Measurements from ENCODE around the gene PDZD2. TPM values are rescaled to one million over a fixed set of nuclear protein-coding genes. Genes with fewer than 3 reads are reported as not detected.

Gene PDZD2
- total and polyA plus RNA-seq, 2 donors (not counting 3 experiments of a cell fraction or from before 2014, with no cell fraction given): 0.66 to 6.9 TPM

DNA sequence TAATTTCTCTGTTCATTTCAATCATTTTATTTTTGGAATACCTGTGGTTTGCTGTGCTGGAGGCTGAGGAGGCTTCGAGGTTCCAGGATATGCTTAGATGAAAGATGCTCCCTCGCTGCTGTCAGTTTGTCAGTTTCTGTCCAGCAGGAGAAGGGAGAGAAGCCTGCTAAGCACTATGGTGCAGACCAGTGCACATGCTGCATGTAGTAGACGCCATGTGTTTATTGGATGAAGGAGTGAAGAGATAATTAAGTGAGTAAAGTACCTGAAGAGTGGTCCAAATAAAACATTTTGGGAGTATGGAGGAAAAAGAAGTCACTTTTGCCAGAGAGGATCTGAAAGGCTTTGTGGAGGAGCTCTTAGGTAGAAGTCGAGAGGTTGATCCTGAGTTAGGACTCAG, 2.1 kb downstream of the PDZD2 start:
- no peaks in the 10 kb centered on the region for H3K9me3 ChIP-seq (replicated peaks; ENCODE audit: control insufficient read depth, insufficient read depth, low read length)
- ChIA-PET CTCF (no interaction called here), POLR2A (no interaction called here)
- DNase-seq (ENCODE audit: low read depth, low spot score): no peak
- no peaks in the 10 kb centered on the region for H4K20me1 ChIP-seq (replicated peaks; ENCODE audit: control insufficient read depth, extremely low read depth, insufficient read depth, low read length)
- H3K27ac ChIP-seq (ENCODE audit: insufficient read depth, low read depth, low read length): no peak overlapping the region
- no peaks in the 10 kb centered on the region for H3K4me1 ChIP-seq (ENCODE audit: control insufficient read depth, extremely low read depth, insufficient read depth, low read length)
- dilution Hi-C loops (cut with MboI; ENCODE audit: extremely low pct_ligation_motif_present, low sequenced_read_pairs): no loop called here
- no peak overlapping the region for H2AFZ ChIP-seq (ENCODE audit: low read depth, low read length)
- H3K4me2 ChIP-seq (ENCODE audit: insufficient read depth, low read length): no peak overlapping the region
- no peaks in the 10 kb centered on the region for H3K36me3 ChIP-seq (ENCODE audit: control insufficient read depth in 2 of 2, extremely low read depth in 1 of 2, insufficient read depth in 2 of 2, low read length in 2 of 2)
- H3K27me3 ChIP-seq (ENCODE audit: control insufficient read depth in 2 of 2, insufficient read depth in 2 of 2, low read length in 2 of 2): peaks cover 14 to 30% of the 10 kb centered on the region in 2 experiments
- H3K9ac ChIP-seq (replicated peaks; ENCODE audit: extremely low read depth, insufficient read depth, low read length): no peak overlapping the region
- H3K4me3 ChIP-seq (replicated peaks in 1 of 3; ENCODE audit: insufficient read depth in 1 of 3, low read depth in 1 of 3, low read length in 3 of 3): no peak overlapping the region
- no TSS peak for BruUV-seq (replicated peaks)
- H3K9me1 ChIP-seq (replicated peaks; ENCODE audit: control insufficient read depth, extremely low read depth, insufficient read depth, low read length): no peaks in the 10 kb centered on the region
- no peaks in the 10 kb centered on the region for H3K79me2 ChIP-seq (ENCODE audit: control insufficient read depth, insufficient read depth, low read length)
- FAIRE-seq: no peak
- TF ChIP-seq, protein P1, sequence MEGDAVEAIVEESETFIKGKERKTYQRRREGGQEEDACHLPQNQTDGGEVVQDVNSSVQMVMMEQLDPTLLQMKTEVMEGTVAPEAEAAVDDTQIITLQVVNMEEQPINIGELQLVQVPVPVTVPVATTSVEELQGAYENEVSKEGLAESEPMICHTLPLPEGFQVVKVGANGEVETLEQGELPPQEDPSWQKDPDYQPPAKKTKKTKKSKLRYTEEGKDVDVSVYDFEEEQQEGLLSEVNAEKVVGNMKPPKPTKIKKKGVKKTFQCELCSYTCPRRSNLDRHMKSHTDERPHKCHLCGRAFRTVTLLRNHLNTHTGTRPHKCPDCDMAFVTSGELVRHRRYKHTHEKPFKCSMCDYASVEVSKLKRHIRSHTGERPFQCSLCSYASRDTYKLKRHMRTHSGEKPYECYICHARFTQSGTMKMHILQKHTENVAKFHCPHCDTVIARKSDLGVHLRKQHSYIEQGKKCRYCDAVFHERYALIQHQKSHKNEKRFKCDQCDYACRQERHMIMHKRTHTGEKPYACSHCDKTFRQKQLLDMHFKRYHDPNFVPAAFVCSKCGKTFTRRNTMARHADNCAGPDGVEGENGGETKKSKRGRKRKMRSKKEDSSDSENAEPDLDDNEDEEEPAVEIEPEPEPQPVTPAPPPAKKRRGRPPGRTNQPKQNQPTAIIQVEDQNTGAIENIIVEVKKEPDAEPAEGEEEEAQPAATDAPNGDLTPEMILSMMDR (IDR thresholded peaks at IDR 0.05; ENCODE audit: extremely low read depth in 1 of 2, insufficient read depth in 1 of 2, low read depth in 1 of 2, low read length in 2 of 2): no peak
- TF ChIP-seq JUN (IDR thresholded peaks at IDR 0.05; ENCODE audit: borderline replicate concordance, insufficient read depth, insufficient read length, low read depth): no peak
- TF ChIP-seq EZH2 (IDR thresholded peaks at IDR 0.05; ENCODE audit: borderline replicate concordance, low read depth, low read length, severe bottlenecking): no peak
- TF ChIP-seq MYC (IDR thresholded peaks at IDR 0.05; ENCODE audit: low read depth, low read length): no peak
- no peak for TF ChIP-seq POLR2A (IDR thresholded peaks at IDR 0.05; ENCODE audit: low read depth, low read length)
- TF ChIP-seq, protein P2, sequence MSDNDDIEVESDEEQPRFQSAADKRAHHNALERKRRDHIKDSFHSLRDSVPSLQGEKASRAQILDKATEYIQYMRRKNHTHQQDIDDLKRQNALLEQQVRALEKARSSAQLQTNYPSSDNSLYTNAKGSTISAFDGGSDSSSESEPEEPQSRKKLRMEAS (IDR thresholded peaks at IDR 0.05; ENCODE audit: insufficient read depth, insufficient read length): no peak
- TF ChIP-seq POLR2AphosphoS5 (IDR thresholded peaks at IDR 0.05; ENCODE audit: insufficient read depth, low read depth, low read length): no peak
- TF ChIP-seq FOS (IDR thresholded peaks at IDR 0.05; ENCODE audit: borderline replicate concordance, insufficient read depth, low read length): no peak
- TF ChIP-seq GATA2 (IDR thresholded peaks at IDR 0.05; ENCODE audit: insufficient read depth, insufficient read length, low read depth, low read length): no peak
- intact Hi-C loops (cut with micrococcal nuclease): no loop called here

Measured in endothelial cell of umbilical vein (primary cell).